ENCODE data around the gene CDHR3.
"Not testable (repeated sequence)": the region's sequence is repeated elsewhere in the genome, so short reads cannot be mapped to it uniquely, and the experiment has no call there.

CDHR3 gene

DNA sequence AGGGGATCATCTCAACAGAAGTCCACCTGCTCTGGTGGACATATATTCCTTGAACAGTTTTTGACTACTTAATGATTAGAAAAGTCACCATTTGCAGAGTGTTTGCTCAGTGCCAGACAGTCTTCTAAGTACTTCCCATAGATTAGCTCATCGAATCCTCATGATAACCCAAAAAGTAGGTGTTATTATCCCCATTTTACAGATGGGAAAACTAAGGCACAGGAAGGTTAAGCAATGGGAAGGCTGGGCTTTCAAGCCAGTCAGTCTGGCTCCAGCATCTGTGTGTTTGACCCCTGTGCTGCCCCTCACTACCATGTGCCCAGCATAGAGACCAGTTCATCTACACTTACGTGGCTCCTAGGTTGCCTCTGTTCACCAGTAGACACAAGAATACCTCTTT lies 15.9 kb downstream of the CDHR3 start:
- H3K27me3 ChIP-seq (ENCODE audit: low read depth) = no peaks in the 10 kb centered on the region
- in situ Hi-C loops (cut with MboI; ENCODE audit: low sequenced_read_pairs) = no loop called here

DNA sequence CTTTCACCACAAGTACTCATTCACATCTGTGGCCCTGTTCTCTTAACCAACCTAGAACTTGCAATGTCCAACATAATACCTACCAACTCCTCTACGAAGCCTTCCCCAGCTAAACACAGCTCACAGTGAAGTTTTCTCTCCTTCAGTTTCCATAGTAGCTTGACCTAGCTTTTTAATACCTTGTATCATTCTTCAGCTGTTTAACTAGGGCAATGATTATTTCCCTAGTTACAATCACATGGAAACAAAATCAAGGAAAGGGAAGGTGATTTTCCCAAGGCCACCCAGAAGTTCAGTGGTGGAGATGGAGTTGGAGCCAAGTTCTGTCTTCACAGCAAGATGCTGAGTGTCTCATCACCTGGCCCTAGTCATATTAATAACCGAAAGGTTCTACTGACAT lies 16.3 kb downstream of the CDHR3 start:
- no peak for DNase-seq (ENCODE audit: low spot score in 2 of 2)
- in situ Hi-C loops (cut with MboI; ENCODE audit: low sequenced_read_pairs) = no loop called here
- no peaks in the 10 kb centered on the region for H3K4me1 ChIP-seq
- H3K9me3 ChIP-seq = no peaks in the 10 kb centered on the region
- H3K27me3 ChIP-seq (ENCODE audit: low read depth) = no peaks in the 10 kb centered on the region
- no peak overlapping the region for H3K4me3 ChIP-seq
- no peaks in the 10 kb centered on the region for H3K36me3 ChIP-seq (replicated peaks)

More for the DNA sequence above, 15.9 kb downstream of the CDHR3 start:
- no peaks in the 10 kb centered on the region for H3K36me3 ChIP-seq (replicated peaks)
- no peak for DNase-seq (ENCODE audit: low spot score in 2 of 2)
- no peaks in the 10 kb centered on the region for H3K9me3 ChIP-seq
- H3K4me3 ChIP-seq = no peak overlapping the region
- no peaks in the 10 kb centered on the region for H3K4me1 ChIP-seq

- Histone ChIP-seq H3K9me3 (no peaks in the 10 kb centered on the region), H3K36me3 (replicated peaks) (no peaks in the 10 kb centered on the region), H3K4me1 (no peaks in the 10 kb centered on the region), H3K4me3 (no peak overlapping the region), H3K27me3 (ENCODE audit: low read depth) (no peaks in the 10 kb centered on the region)
- in situ Hi-C loops (cut with MboI; ENCODE audit: low sequenced_read_pairs) = no loop called here
- DNase-seq (ENCODE audit: low spot score in 2 of 2) = no peak
These were observed 17.8 kb downstream of the CDHR3 start for GRCh38 chr7:105980645-105981396.

DNA sequence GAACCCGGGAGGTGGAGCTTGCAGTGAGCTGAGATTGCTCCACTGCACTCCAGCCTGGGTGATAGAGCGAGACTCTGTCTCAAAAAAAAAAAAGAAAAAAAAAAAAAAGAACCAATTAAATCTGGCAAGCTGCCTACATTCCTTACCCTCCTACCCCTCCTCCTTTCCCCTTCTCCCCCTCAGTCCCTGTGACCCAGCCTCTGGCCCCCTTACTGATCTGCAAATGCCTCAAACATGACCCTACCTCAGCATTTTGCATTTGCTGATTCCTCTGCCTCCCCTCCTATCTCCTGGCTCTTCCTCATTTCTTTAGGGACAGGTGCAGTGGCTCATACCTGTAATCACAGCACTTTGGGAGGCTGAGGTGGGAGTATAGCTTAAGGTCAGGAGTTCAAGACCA lies 19.3 kb downstream of the CDHR3 start:
- H3K27me3 ChIP-seq (ENCODE audit: low read depth) = no peaks in the 10 kb centered on the region
- H3K36me3 ChIP-seq (replicated peaks) = no peaks in the 10 kb centered on the region
- no peaks in the 10 kb centered on the region for H3K9me3 ChIP-seq
- H3K4me1 ChIP-seq = peaks cover 4% of the 10 kb centered on the region
- no peak for DNase-seq (ENCODE audit: low spot score in 2 of 2)
- in situ Hi-C loops (cut with MboI; ENCODE audit: low sequenced_read_pairs) = no loop called here
- no peak overlapping the region for H3K4me3 ChIP-seq

- H3K4me3 ChIP-seq; H3K4me1 ChIP-seq; DNase-seq (ENCODE audit: low spot score in 2 of 2); in situ Hi-C loops (cut with MboI; ENCODE audit: low sequenced_read_pairs); H3K36me3 ChIP-seq (replicated peaks); H3K9me3 ChIP-seq; H3K27me3 ChIP-seq (ENCODE audit: low read depth): not testable (repeated sequence)
These were observed 21.7 kb downstream of the CDHR3 start for GRCh38 chr7:105984808-105985207.

DNA sequence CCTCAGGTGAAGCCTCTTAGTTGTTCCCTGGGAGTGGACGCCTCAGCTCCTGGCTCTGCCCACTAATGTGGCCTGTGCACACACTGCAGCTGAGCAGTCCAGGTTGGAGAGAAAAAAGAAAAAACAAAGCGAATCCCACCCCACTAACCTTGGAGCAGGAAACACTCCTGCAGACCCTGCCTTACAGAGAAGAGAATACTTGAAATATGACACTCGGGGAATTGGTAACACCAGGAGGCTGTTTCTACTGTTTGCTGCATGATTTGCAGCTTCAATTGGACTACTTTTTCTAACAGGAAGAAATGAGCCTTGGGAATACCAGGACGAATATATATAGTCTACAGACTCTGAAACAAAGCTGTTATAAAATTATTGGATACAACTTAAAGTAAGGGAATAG lies 22.2 kb downstream of the CDHR3 start:
- H3K27me3 ChIP-seq (ENCODE audit: low read depth) = no peaks in the 10 kb centered on the region
- peaks cover 13% of the 10 kb centered on the region for H3K4me1 ChIP-seq
- no peak overlapping the region for H3K4me3 ChIP-seq
- DNase-seq (ENCODE audit: low spot score in 2 of 2) = no peak
- no peaks in the 10 kb centered on the region for H3K9me3 ChIP-seq
- H3K36me3 ChIP-seq (replicated peaks) = no peaks in the 10 kb centered on the region
- in situ Hi-C loops (cut with MboI; ENCODE audit: low sequenced_read_pairs) = no loop called here

GRCh38 chr7:105985672-105986215 lies 22.7 kb downstream of the CDHR3 start:
- peaks cover 16% of the 10 kb centered on the region for H3K4me1 ChIP-seq
- no peaks in the 10 kb centered on the region for H3K27me3 ChIP-seq (ENCODE audit: low read depth)
- no peak overlapping the region for H3K4me3 ChIP-seq
- no peaks in the 10 kb centered on the region for H3K9me3 ChIP-seq
- DNase-seq (ENCODE audit: low spot score in 2 of 2) = no peak
- in situ Hi-C loops (cut with MboI; ENCODE audit: low sequenced_read_pairs) = no loop called here
- no peaks in the 10 kb centered on the region for H3K36me3 ChIP-seq (replicated peaks)

DNA sequence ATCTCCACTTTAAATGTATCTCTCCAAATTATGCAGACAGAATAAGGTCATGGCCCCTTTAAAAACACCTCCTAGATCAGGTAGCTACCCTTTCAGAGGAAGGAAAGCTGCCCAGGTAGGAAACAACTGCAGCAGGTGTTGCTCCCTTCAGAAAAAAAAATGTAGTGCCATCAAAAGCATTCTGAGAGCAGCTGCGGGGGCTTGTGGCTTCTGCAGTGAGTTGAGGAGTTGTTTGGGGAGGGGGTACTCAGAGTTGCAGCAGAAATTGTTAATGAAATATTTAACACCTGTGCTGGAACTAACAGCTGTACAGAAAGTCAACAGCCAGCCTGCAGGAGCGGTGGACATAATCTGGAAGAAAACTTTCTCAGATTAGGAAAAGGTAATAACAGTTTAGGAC lies 24.0 kb downstream of the CDHR3 start:
- H3K27me3 ChIP-seq (ENCODE audit: low read depth) = no peaks in the 10 kb centered on the region
- DNase-seq (ENCODE audit: low spot score in 2 of 2) = no peak
- H3K4me3 ChIP-seq = no peak overlapping the region
- no peaks in the 10 kb centered on the region for H3K36me3 ChIP-seq (replicated peaks)
- in situ Hi-C loops (cut with MboI; ENCODE audit: low sequenced_read_pairs) = no loop called here
- peaks cover 16% of the 10 kb centered on the region for H3K4me1 ChIP-seq
- no peaks in the 10 kb centered on the region for H3K9me3 ChIP-seq

GRCh38 chr7:105988276-105988675 lies 25.2 kb downstream of the CDHR3 start:
- Histone ChIP-seq H3K4me1 (peaks cover 16% of the 10 kb centered on the region), H3K4me3 (no peak overlapping the region), H3K36me3 (replicated peaks) (no peaks in the 10 kb centered on the region), H3K27me3 (ENCODE audit: low read depth) (no peaks in the 10 kb centered on the region), H3K9me3 (no peaks in the 10 kb centered on the region)
- in situ Hi-C loops (cut with MboI; ENCODE audit: low sequenced_read_pairs) = no loop called here
- DNase-seq (ENCODE audit: low spot score in 2 of 2) = no peak

- H3K4me3 ChIP-seq = no peak overlapping the region
- H3K4me1 ChIP-seq = peaks cover 16% of the 10 kb centered on the region
These were observed 26.1 kb downstream of the CDHR3 start for GRCh38 chr7:105989191-105989590.

GRCh38 chr7:105989686-105990085 lies 26.6 kb downstream of the CDHR3 start:
- in situ Hi-C loops (cut with MboI; ENCODE audit: low sequenced_read_pairs) = no loop called here
- DNase-seq (ENCODE audit: low spot score in 2 of 2) = no peak
- H3K4me3 ChIP-seq = no peak overlapping the region
- H3K27me3 ChIP-seq (ENCODE audit: low read depth) = no peaks in the 10 kb centered on the region
- no peaks in the 10 kb centered on the region for H3K36me3 ChIP-seq (replicated peaks)
- H3K9me3 ChIP-seq = no peaks in the 10 kb centered on the region
- peaks cover 16% of the 10 kb centered on the region for H3K4me1 ChIP-seq

More at GRCh38 chr7:105989191-105989590, 26.1 kb downstream of the CDHR3 start:
- in situ Hi-C loops (cut with MboI; ENCODE audit: low sequenced_read_pairs) = no loop called here
- DNase-seq (ENCODE audit: low spot score in 2 of 2) = no peak
- no peaks in the 10 kb centered on the region for H3K9me3 ChIP-seq
- H3K27me3 ChIP-seq (ENCODE audit: low read depth) = no peaks in the 10 kb centered on the region
- no peaks in the 10 kb centered on the region for H3K36me3 ChIP-seq (replicated peaks)

DNA sequence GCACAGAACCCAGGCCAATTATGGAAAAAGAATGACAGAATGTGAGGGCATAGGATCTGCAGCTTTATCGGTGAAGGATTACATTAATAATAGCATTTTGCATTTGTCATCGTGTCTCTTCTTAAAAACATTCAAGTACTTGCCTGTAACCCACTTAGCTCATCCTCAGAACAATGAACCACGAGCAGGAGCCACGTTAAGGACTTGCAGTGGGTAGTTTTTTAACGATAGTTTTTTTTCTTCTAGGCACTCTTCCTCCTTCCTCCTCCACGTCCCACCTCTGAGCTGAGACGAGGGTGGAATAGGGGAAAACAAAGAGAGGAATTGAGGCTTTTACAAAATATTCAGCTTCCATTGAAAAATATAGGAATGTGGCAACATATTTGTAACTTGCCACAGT lies 27.1 kb downstream of the CDHR3 start:
- in situ Hi-C loops (cut with MboI; ENCODE audit: low sequenced_read_pairs) = no loop called here
- no peaks in the 10 kb centered on the region for H3K27me3 ChIP-seq (ENCODE audit: low read depth)
- H3K36me3 ChIP-seq (replicated peaks) = no peaks in the 10 kb centered on the region
- H3K9me3 ChIP-seq = no peaks in the 10 kb centered on the region
- DNase-seq (ENCODE audit: low spot score in 2 of 2) = peak in 1 of 2 experiments; percentile 19
- no peak overlapping the region for H3K4me3 ChIP-seq
- H3K4me1 ChIP-seq = peaks cover 16% of the 10 kb centered on the region

DNA sequence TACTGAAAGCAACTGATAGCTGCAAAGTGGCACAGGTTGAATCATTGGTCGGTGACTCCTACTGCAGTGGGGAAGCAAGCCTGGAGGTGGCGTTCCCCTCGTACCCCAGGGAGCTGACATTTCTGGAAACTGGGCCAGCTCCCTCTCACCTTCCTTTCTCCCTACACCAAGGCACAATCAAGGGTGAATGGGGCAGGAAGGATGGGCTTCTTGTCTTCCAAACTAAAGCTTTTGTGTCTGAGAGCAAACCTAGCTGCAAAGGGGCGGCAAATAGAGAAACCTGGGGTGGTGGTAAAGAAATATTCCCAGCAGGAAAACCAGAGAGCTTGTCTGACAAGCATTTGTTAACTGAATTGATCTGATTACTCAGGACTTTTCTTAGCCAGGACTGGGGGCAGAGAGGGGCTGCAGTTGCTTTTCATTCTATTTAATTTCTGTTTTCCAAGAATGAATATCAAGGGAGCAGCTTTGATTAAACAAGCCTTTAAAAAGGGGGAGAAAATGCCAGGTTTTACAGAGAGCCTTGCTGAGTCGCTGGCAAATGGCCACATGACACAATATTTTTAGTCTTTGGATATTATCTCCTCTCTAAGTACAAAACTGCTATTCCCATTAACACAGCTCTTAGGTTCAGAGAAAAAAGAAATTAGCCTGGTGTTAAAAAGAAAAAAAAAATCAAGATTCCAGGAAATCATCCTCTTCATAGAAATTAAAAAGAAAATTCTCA lies 27.8 kb downstream of the CDHR3 start:
- DNase-seq (ENCODE audit: low spot score in 2 of 2) = peak in 1 of 2 experiments; percentile 30
- Histone ChIP-seq H3K4me1 (peaks cover 16% of the 10 kb centered on the region), H3K4me3 (no peak overlapping the region), H3K9me3 (no peaks in the 10 kb centered on the region), H3K36me3 (replicated peaks) (no peaks in the 10 kb centered on the region), H3K27me3 (ENCODE audit: low read depth) (no peaks in the 10 kb centered on the region)
- in situ Hi-C loops (cut with MboI; ENCODE audit: low sequenced_read_pairs) = no loop called here

DNA sequence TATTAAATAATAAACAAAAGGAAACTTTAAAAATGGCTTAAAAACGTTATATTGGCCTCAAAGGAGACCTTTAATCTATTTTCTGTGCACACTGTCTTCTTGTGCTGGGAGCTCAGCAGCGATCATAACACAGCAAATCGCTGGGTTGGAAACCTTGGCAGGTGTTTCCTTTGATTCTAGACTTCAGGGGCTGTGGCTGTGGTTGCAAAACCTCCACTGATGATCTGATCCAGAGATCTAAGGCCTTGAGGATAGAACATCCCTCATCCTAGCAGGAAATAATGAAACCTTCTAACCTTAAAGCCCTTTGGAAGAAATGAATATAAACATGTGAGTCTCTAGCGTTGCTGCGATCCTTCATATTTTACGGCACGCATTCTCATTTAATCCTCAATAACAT lies 29.8 kb downstream of the CDHR3 start:
- H3K4me1 ChIP-seq = peaks cover 11% of the 10 kb centered on the region
- DNase-seq (ENCODE audit: low spot score in 2 of 2) = no peak
- H3K36me3 ChIP-seq (replicated peaks) = no peaks in the 10 kb centered on the region
- in situ Hi-C loops (cut with MboI; ENCODE audit: low sequenced_read_pairs) = no loop called here
- H3K4me3 ChIP-seq = no peak overlapping the region
- H3K9me3 ChIP-seq = no peaks in the 10 kb centered on the region
- H3K27me3 ChIP-seq (ENCODE audit: low read depth) = no peaks in the 10 kb centered on the region
